OCI-LY7 (cell line): ENCODE measurements around the gene DLX4. TPM values are rescaled to one million over a fixed set of nuclear protein-coding genes. Genes with fewer than 3 reads are reported as not detected.

Experiments used
- BruUV-seq: library from RNA; stranded (reverse); fragments of 400-500 nt; replicated peaks from 2 replicates; lab custom pipeline; 2021; lab: Mats Ljungman, UMichigan
- CTCF ChIA-PET: fragments of 300-600 bp; sonication (Branson Sonifier 250); formaldehyde crosslinking; loops from one replicate; lab custom pipeline; 2022; ENCODE audit warnings: antibody characterized with exemption; ENCODE audit not compliant: unreplicated experiment; lab: Charles Lee
- POLR2A ChIA-PET: fragments of 300-600 bp; sonication (Branson Sonifier 250); formaldehyde crosslinking; loops from one replicate; lab custom pipeline; 2022; ENCODE audit warnings: antibody characterized with exemption; lab: Charles Lee
- DNase-seq: peaks from one replicate; pipeline ENCODE4 v3.0.0-alpha.2; 2015; ENCODE audit warnings: low spot score
- H2AFZ ChIP-seq: fragments of 200-600 bp; sonication (generic), shearing (Covaris generic); 2 replicates; pipeline ENCODE4 v1.6.1; 2014; ENCODE audit warnings: mild to moderate bottlenecking, antibody characterized with exemption, low read length, moderate library complexity
- H3K27ac ChIP-seq: fragments of 200-600 bp; sonication (generic); 2 replicates; pipeline ENCODE4 v1.5.1; 2014; ENCODE audit warnings: mixed run types, low read depth, mild to moderate bottlenecking, moderate library complexity, low read length, inconsistent platforms; ENCODE audit not compliant: poor library complexity, severe bottlenecking
- H3K36me3 ChIP-seq: fragments of 200-600 bp; sonication (generic); 2 replicates; pipeline ENCODE4 v1.6.1; 2014; ENCODE audit warnings: mild to moderate bottlenecking, antibody characterized with exemption, low read length, moderate library complexity, mixed read lengths; ENCODE audit not compliant: insufficient read depth
- H3K4me1 ChIP-seq: fragments of 200-600 bp; sonication (generic); 2 replicates; pipeline ENCODE4 v1.5.1; 2014; ENCODE audit warnings: mild to moderate bottlenecking, low read length; ENCODE audit not compliant: insufficient read depth, poor library complexity, severe bottlenecking
- H3K4me2 ChIP-seq: fragments of 200-600 bp; sonication (generic); 2 replicates; pipeline ENCODE4 v1.6.1; 2014; ENCODE audit warnings: mild to moderate bottlenecking, low read length
- H3K4me3 ChIP-seq: fragments of 200-600 bp; sonication (generic); 2 replicates; pipeline ENCODE4 v1.5.1; 2014; ENCODE audit warnings: mild to moderate bottlenecking, low read depth, low read length; ENCODE audit not compliant: poor library complexity, severe bottlenecking
- H3K79me2 ChIP-seq: fragments of 200-600 bp; sonication (generic); 2 replicates; pipeline ENCODE4 v1.6.1; 2016; ENCODE audit warnings: low read depth, mild to moderate bottlenecking, low read length, moderate library complexity, mixed read lengths; ENCODE audit not compliant: insufficient read depth
- H3K9me2 ChIP-seq: fragments of 200-600 bp; sonication (generic); 2 replicates; pipeline ENCODE4 v1.6.1; 2016; ENCODE audit warnings: mild to moderate bottlenecking, low read length, mixed read lengths; ENCODE audit not compliant: insufficient read depth
- H3K9me3 ChIP-seq: fragments of 200-600 bp; sonication (generic); 2 replicates; pipeline ENCODE4 v1.6.1; 2014; ENCODE audit warnings: mild to moderate bottlenecking, mixed run types, low read length, mixed read lengths
- H4K20me1 ChIP-seq: fragments of 200-600 bp; sonication (generic); 2 replicates; pipeline ENCODE4 v1.6.1; 2014; ENCODE audit warnings: mild to moderate bottlenecking, antibody characterized with exemption, low read length, moderate library complexity, mixed read lengths; ENCODE audit not compliant: insufficient read depth
- EZH2phosphoT487 ChIP-seq: fragments of 200-600 bp; sonication (generic); IDR thresholded peaks from 2 replicates; pipeline ENCODE4 v1.6.1; 2018; ENCODE audit warnings: low read depth, borderline replicate concordance, mild to moderate bottlenecking, mixed run types, antibody characterized with exemption, low read length, moderate library complexity, mixed read lengths
- intact Hi-C: fragments of 100-400 bp; cut with micrococcal nuclease; formaldehyde crosslinking; loops from one replicate; pipeline ENCODE4 v1.10.0; 2022; ENCODE audit not compliant: unreplicated experiment
- total RNA-seq, 2 experiments: library from RNA; depleted of rRNA in 1 of 2; stranded (reverse); fragments of >200 nt in 1 of 2; shearing (Covaris generic) in 1 of 2; gene quantifications; 2 replicates each; pipeline ENCODE4 v1.2.3, GENCODE V29; 2014 to 2022
- TF ChIP-seq, protein P1 (sequence below): fragments of 200-600 bp; sonication (generic); conservative IDR thresholded peaks from 2 replicates; pipeline ENCODE4 v1.5.1; 2014; ENCODE audit warnings: mild to moderate bottlenecking, antibody characterized with exemption, low read length, moderate library complexity, mixed read lengths

Gene DLX4
- total RNA-seq, 2 experiments from 2014 or later, result 0.27 to 0.47 TPM

DNA sequence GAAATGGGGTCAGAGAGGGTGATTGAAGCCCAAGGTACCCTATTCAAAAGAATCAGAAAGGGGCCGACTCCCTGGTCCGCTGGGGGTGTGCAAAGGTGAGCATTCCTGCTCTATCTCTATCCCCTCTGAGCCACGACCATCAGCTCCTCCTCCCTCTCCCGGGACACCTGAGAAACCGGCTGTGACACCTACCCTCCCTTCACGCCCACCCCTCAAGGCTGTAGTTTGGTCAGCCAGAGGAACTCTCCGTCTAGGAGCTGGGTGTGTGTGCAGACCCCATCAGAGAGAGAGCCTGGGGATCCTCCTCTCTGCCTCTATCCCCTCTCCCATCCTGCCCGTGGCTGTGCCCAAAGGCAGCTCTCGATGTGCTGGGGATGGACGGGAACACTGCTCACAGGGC, 27.6 kb upstream of the DLX4 start:
- H3K4me3 ChIP-seq, result no peak overlapping the region
- intact Hi-C loops, result no loop called here
- ChIA-PET CTCF (no interaction called here), POLR2A (no interaction called here)
- TF ChIP-seq, protein P1, sequence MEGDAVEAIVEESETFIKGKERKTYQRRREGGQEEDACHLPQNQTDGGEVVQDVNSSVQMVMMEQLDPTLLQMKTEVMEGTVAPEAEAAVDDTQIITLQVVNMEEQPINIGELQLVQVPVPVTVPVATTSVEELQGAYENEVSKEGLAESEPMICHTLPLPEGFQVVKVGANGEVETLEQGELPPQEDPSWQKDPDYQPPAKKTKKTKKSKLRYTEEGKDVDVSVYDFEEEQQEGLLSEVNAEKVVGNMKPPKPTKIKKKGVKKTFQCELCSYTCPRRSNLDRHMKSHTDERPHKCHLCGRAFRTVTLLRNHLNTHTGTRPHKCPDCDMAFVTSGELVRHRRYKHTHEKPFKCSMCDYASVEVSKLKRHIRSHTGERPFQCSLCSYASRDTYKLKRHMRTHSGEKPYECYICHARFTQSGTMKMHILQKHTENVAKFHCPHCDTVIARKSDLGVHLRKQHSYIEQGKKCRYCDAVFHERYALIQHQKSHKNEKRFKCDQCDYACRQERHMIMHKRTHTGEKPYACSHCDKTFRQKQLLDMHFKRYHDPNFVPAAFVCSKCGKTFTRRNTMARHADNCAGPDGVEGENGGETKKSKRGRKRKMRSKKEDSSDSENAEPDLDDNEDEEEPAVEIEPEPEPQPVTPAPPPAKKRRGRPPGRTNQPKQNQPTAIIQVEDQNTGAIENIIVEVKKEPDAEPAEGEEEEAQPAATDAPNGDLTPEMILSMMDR, result no peak
- TF ChIP-seq EZH2phosphoT487, result no peak
- no peaks in the 10 kb centered on the region for H3K79me2 ChIP-seq
- H3K4me2 ChIP-seq, result no peak overlapping the region
- DNase-seq, result no peak
- no TSS peak for BruUV-seq
- no peaks in the 10 kb centered on the region for H4K20me1 ChIP-seq
- no peaks in the 10 kb centered on the region for H3K9me3 ChIP-seq
- no peaks in the 10 kb centered on the region for H3K4me1 ChIP-seq
- no peaks in the 10 kb centered on the region for H3K9me2 ChIP-seq
- no peak overlapping the region for H2AFZ ChIP-seq
- H3K36me3 ChIP-seq, result no peaks in the 10 kb centered on the region
- H3K27ac ChIP-seq, result no peak overlapping the region

DNA sequence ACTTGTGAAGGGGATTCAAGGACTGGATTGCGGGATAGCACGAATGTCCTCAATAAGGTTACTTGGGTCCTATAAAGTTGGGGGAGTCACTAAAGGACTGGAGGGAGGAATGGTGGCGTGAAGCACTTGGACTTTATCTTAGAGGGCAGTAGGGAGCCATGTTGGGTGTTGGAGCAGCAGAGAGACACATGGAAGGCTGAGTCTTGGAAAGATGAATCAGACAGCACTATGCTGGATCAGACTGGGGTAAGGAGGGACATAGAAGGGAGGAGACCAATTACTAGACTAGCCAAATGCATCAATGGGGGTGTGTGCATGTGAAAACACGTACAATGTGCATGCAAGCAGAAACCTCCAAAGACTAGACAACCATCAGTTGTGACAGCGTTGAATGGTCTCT, 26.0 kb upstream of the DLX4 start:
- intact Hi-C loops, result no loop called here
- H4K20me1 ChIP-seq, result no peaks in the 10 kb centered on the region
- TF ChIP-seq, protein P1, result no peak
- no peak for TF ChIP-seq EZH2phosphoT487
- no peaks in the 10 kb centered on the region for H3K9me2 ChIP-seq
- no peak for DNase-seq
- H3K36me3 ChIP-seq, result no peaks in the 10 kb centered on the region
- BruUV-seq, result no TSS peak
- H3K27ac ChIP-seq, result no peak overlapping the region
- H3K79me2 ChIP-seq, result no peaks in the 10 kb centered on the region
- no peak overlapping the region for H2AFZ ChIP-seq
- H3K4me3 ChIP-seq, result no peak overlapping the region
- no peaks in the 10 kb centered on the region for H3K9me3 ChIP-seq
- no peak overlapping the region for H3K4me2 ChIP-seq
- H3K4me1 ChIP-seq, result no peaks in the 10 kb centered on the region
- CTCF ChIA-PET, result no interaction called here
- POLR2A ChIA-PET, result no interaction called here

DNA sequence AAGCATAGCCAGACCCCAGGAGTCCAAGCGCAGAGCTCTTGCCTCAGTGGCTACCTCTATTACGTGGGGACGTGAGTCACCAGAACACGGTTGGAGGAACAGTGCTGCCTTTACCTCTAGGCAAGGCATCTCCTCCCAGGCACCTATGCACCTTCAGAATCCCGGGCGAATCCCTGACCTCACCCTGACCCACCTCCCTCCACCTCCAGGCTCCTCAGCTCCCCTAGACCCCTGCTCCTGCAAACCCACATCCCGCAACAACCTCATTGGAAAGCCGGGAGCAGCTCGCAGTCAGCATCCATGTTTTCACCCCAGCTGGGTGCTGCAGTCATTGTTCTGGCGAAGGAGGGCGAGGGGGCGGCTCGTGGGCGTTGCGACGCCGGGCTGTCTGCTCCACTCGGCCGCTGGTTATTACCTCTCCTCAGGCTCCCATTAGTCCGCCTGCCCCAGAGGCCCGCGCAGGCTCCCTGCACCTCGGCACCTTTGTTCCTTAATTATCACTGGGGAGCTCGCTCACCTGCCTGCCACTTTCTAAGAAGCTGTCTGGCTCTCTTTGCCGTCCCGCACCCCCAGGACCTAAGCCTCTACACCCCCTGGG, 24.6 kb upstream of the DLX4 start:
- no peaks in the 10 kb centered on the region for H3K4me1 ChIP-seq
- H3K9me3 ChIP-seq, result no peaks in the 10 kb centered on the region
- no peak overlapping the region for H2AFZ ChIP-seq
- H3K27ac ChIP-seq, result no peak overlapping the region
- no peak overlapping the region for H3K4me2 ChIP-seq
- TF ChIP-seq EZH2phosphoT487, result no peak
- TF ChIP-seq, protein P1, result no peak
- CTCF ChIA-PET, result interaction anchor here (0.6 kb wide), 1 partner anchor 27 kb away, joined by 3 read pairs; no protein-coding TSS in a partner anchor
- H3K4me3 ChIP-seq, result no peak overlapping the region
- no peaks in the 10 kb centered on the region for H3K36me3 ChIP-seq
- H3K9me2 ChIP-seq, result no peaks in the 10 kb centered on the region
- no peaks in the 10 kb centered on the region for H4K20me1 ChIP-seq
- intact Hi-C loops, result no loop called here
- no peaks in the 10 kb centered on the region for H3K79me2 ChIP-seq
- DNase-seq, result no peak
- no TSS peak for BruUV-seq
- POLR2A ChIA-PET, result no interaction called here
